ENCODE data around the gene PCDH7.

The PCDH7 gene

GRCh38 chr4:30776451-30776850 lies 56.3 kb downstream of the PCDH7 start:
- H2AFZ ChIP-seq (ENCODE audit: low read depth, low read length): no peak overlapping the region
- H3K36me3 ChIP-seq (ENCODE audit: insufficient read depth, low read length): no peaks in the 10 kb centered on the region

GRCh38 chr4:30776921-30777415 lies 56.8 kb downstream of the PCDH7 start:
- Histone ChIP-seq H3K4me3 (ENCODE audit: low read length) (no peak overlapping the region), H3K27me3 (ENCODE audit: insufficient read depth, low read length) (no peaks in the 10 kb centered on the region), H3K9me3 (ENCODE audit: low read length) (no peaks in the 10 kb centered on the region), H3K36me3 (ENCODE audit: insufficient read depth, low read length) (no peaks in the 10 kb centered on the region), H2AFZ (ENCODE audit: low read depth, low read length) (no peak overlapping the region), H3K4me1 (ENCODE audit: insufficient read depth, low read length) (no peaks in the 10 kb centered on the region)

More at GRCh38 chr4:30776451-30776850, 56.3 kb downstream of the PCDH7 start:
- H3K9me3 ChIP-seq (ENCODE audit: low read length): no peaks in the 10 kb centered on the region
- no peak overlapping the region for H3K4me3 ChIP-seq (ENCODE audit: low read length)
- H3K4me1 ChIP-seq (ENCODE audit: insufficient read depth, low read length): no peaks in the 10 kb centered on the region
- H3K27me3 ChIP-seq (ENCODE audit: insufficient read depth, low read length): no peaks in the 10 kb centered on the region

All from neuron (in vitro differentiated cells).